ENCODE data around the gene NOX5. TPM values are rescaled to one million over a fixed set of nuclear protein-coding genes. Genes with fewer than 3 reads are reported as not detected.

The NOX5 gene
- total RNA-seq, 1 experiment from 2014 or later = 339 TPM

DNA sequence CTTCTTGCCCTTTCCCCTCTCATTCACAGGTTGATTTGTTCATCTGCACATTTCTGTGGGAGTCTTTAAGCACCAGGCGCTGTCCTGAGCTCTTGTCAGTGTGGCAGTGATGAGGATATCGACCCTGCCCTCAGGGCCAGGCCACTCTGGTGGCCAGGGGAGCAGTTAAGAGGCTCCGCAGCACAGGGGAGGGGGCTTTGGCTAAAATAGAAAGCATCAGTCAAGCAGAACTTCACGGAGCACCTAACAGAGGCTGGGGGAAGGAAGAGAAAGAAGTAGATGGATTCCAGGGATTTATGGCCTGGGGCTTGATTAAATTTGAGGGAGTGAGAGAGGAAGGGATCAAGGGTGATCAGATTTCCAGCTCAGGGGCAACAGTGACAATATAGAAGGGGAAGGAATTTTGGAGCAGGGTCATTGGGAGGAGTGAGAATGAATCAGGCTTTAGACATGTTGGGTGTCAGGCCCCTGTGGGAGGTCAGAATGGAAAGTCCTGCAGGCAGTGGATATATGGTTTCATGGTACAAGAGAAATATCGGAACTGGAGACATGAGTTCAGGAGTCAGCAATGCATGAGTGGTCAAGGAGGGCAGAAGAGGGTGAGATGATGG lies 73.0 kb downstream of the NOX5 start:
- CTCF ChIA-PET = no interaction called here
- no TSS peak for BruUV-seq (replicated peaks)

DNA sequence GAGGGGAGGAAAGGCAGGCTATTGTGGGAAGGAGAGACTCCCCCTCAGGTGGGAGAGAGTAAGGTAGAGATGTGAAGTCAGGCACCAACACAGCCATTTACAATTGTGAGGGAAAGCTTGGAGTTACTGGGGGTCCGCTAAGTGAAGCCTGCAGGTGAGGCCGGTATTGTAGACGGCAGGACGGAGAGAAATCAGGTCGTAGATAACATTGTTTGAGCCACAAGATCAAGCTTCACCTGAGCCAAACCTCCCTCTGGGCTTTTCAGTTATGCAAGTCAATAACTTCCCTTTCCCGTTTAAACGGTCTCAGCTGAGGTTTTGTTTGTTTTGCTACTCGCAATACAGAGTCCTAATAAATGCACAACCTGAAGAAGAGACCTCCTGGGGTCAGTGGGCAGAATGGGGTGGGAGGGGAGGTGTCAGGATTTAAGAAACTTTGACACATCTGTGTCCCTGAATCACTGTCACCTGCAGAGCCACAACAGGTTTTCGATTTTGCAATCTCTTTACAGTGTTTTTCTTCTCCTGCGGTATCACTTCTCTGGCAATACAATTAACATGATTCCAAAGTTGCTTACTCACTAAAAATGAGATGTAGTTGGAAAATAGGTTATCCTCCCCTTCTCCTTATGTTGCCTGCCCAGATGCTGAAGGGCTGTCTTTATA lies 73.9 kb downstream of the NOX5 start:
- no peaks in the 10 kb centered on the region for H3K9me2 ChIP-seq (replicated peaks; ENCODE audit: low read length)
- no peak overlapping the region for H3K9ac ChIP-seq (ENCODE audit: low read length)
- no peaks in the 10 kb centered on the region for H3K79me2 ChIP-seq (ENCODE audit: low read length)
- DNase-seq = no peak
- H3K4me3 ChIP-seq (ENCODE audit: low read length) = no peak overlapping the region
- no peak overlapping the region for H2AFZ ChIP-seq (ENCODE audit: low read length)
- TF ChIP-seq EZH2 (IDR thresholded peaks at IDR 0.05; ENCODE audit: low read length, unreplicated experiment) (no peak), EZH2phosphoT487 (IDR thresholded peaks at IDR 0.05; ENCODE audit: borderline replicate concordance, low read length) (no peak)
- TF ChIP-seq, protein P1, sequence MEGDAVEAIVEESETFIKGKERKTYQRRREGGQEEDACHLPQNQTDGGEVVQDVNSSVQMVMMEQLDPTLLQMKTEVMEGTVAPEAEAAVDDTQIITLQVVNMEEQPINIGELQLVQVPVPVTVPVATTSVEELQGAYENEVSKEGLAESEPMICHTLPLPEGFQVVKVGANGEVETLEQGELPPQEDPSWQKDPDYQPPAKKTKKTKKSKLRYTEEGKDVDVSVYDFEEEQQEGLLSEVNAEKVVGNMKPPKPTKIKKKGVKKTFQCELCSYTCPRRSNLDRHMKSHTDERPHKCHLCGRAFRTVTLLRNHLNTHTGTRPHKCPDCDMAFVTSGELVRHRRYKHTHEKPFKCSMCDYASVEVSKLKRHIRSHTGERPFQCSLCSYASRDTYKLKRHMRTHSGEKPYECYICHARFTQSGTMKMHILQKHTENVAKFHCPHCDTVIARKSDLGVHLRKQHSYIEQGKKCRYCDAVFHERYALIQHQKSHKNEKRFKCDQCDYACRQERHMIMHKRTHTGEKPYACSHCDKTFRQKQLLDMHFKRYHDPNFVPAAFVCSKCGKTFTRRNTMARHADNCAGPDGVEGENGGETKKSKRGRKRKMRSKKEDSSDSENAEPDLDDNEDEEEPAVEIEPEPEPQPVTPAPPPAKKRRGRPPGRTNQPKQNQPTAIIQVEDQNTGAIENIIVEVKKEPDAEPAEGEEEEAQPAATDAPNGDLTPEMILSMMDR (conservative IDR thresholded peaks at IDR 0.05; ENCODE audit: low read depth, low read length) = no peak
- intact Hi-C loops (cut with micrococcal nuclease) = no loop called here
- H3K9me3 ChIP-seq (ENCODE audit: low read length) = no peaks in the 10 kb centered on the region
- POLR2A ChIA-PET (ENCODE audit: unreplicated experiment) = no interaction called here
- H4K20me1 ChIP-seq (ENCODE audit: low read length) = no peaks in the 10 kb centered on the region
- BruUV-seq (replicated peaks) = no TSS peak
- H3F3A ChIP-seq (ENCODE audit: low read length, unreplicated experiment) = no peaks in the 10 kb centered on the region
- CTCF ChIA-PET = no interaction called here
- H3K27me3 ChIP-seq (ENCODE audit: low read length) = no peaks in the 10 kb centered on the region
- ATAC-seq = no peak
- H3K4me2 ChIP-seq (ENCODE audit: low read length) = no peak overlapping the region
- peaks cover 37% of the 10 kb centered on the region for H3K4me1 ChIP-seq (ENCODE audit: insufficient read depth, low read length)
- H3K27ac ChIP-seq (ENCODE audit: low read length) = no peak overlapping the region
- no peaks in the 10 kb centered on the region for H3K36me3 ChIP-seq (ENCODE audit: low read depth, low read length)

More for the DNA sequence above, 73.0 kb downstream of the NOX5 start:
- H3K36me3 ChIP-seq (ENCODE audit: low read depth, low read length) = no peaks in the 10 kb centered on the region
- DNase-seq (peak; percentile 17), ATAC-seq (no peak)
- H3K27ac ChIP-seq (ENCODE audit: low read length) = no peak overlapping the region
- TF ChIP-seq EZH2phosphoT487 (IDR thresholded peaks at IDR 0.05; ENCODE audit: borderline replicate concordance, low read length) (no peak), EZH2 (IDR thresholded peaks at IDR 0.05; ENCODE audit: low read length, unreplicated experiment) (no peak)
- TF ChIP-seq, protein P1 (conservative IDR thresholded peaks at IDR 0.05; ENCODE audit: low read depth, low read length) = no peak
- no peak overlapping the region for H3K4me3 ChIP-seq (ENCODE audit: low read length)
- no peak overlapping the region for H3K4me2 ChIP-seq (ENCODE audit: low read length)
- H3K27me3 ChIP-seq (ENCODE audit: low read length) = no peaks in the 10 kb centered on the region
- no peak overlapping the region for H2AFZ ChIP-seq (ENCODE audit: low read length)
- no peaks in the 10 kb centered on the region for H3K9me2 ChIP-seq (replicated peaks; ENCODE audit: low read length)
- no peak overlapping the region for H3K9ac ChIP-seq (ENCODE audit: low read length)
- H3K4me1 ChIP-seq (ENCODE audit: insufficient read depth, low read length) = peaks cover 27% of the 10 kb centered on the region
- no peaks in the 10 kb centered on the region for H3K79me2 ChIP-seq (ENCODE audit: low read length)
- no peaks in the 10 kb centered on the region for H3F3A ChIP-seq (ENCODE audit: low read length, unreplicated experiment)
- intact Hi-C loops (cut with micrococcal nuclease) = no loop called here
- POLR2A ChIA-PET (ENCODE audit: unreplicated experiment) = no interaction called here
- H4K20me1 ChIP-seq (ENCODE audit: low read length) = no peaks in the 10 kb centered on the region
- H3K9me3 ChIP-seq (ENCODE audit: low read length) = no peaks in the 10 kb centered on the region

DNA sequence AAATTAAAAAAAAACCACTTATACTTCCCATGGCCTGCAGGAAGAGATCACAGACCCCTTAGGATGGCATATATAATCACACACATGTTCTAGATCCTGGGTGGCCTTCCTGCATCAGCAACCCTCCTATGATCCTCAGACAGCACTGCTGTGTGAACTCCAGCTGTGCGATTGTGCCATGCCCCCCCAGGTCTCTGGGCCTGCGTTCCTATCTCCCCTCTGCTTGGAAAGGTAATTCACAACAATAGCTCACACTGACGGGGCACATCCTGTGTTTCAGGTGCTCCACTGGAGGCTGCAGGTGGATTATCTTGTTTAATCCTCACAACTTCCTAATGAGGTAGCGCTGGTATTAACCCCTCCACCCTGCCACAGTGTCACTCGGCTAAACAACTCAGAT lies 74.8 kb downstream of the NOX5 start:
- no peaks in the 10 kb centered on the region for H3K36me3 ChIP-seq (ENCODE audit: low read depth, low read length)
- H3F3A ChIP-seq (ENCODE audit: low read length, unreplicated experiment) = no peaks in the 10 kb centered on the region
- CTCF ChIA-PET = no interaction called here
- H3K9me2 ChIP-seq (replicated peaks; ENCODE audit: low read length) = no peaks in the 10 kb centered on the region
- H3K9me3 ChIP-seq (ENCODE audit: low read length) = no peaks in the 10 kb centered on the region
- no peak overlapping the region for H3K9ac ChIP-seq (ENCODE audit: low read length)
- H3K79me2 ChIP-seq (ENCODE audit: low read length) = no peaks in the 10 kb centered on the region
- TF ChIP-seq EZH2 (IDR thresholded peaks at IDR 0.05; ENCODE audit: low read length, unreplicated experiment) (no peak), EZH2phosphoT487 (IDR thresholded peaks at IDR 0.05; ENCODE audit: borderline replicate concordance, low read length) (no peak)
- TF ChIP-seq, protein P1 (conservative IDR thresholded peaks at IDR 0.05; ENCODE audit: low read depth, low read length) = no peak
- no peak overlapping the region for H3K4me3 ChIP-seq (ENCODE audit: low read length)
- H4K20me1 ChIP-seq (ENCODE audit: low read length) = no peaks in the 10 kb centered on the region
- H3K4me1 ChIP-seq (ENCODE audit: insufficient read depth, low read length) = peaks cover 38% of the 10 kb centered on the region
- H3K27ac ChIP-seq (ENCODE audit: low read length) = no peak overlapping the region
- H3K4me2 ChIP-seq (ENCODE audit: low read length) = no peak overlapping the region
- no peak for DNase-seq
- no peak overlapping the region for H2AFZ ChIP-seq (ENCODE audit: low read length)
- H3K27me3 ChIP-seq (ENCODE audit: low read length) = no peaks in the 10 kb centered on the region
- no peak for ATAC-seq
- intact Hi-C loops (cut with micrococcal nuclease) = no loop called here
- BruUV-seq (replicated peaks) = no TSS peak
- POLR2A ChIA-PET (ENCODE audit: unreplicated experiment) = no interaction called here

Data from PC-3 (cell line).